GM19438 (cell line): ENCODE data around the gene CRIP2.

Experiments
- ATAC-seq: cut with Tn5 transposase; IDR thresholded peaks from one replicate; pipeline ENCODE4 v1.9.1; 2021; ENCODE audit warnings: low read depth; ENCODE audit not compliant: unreplicated experiment

Gene CRIP2

DNA sequence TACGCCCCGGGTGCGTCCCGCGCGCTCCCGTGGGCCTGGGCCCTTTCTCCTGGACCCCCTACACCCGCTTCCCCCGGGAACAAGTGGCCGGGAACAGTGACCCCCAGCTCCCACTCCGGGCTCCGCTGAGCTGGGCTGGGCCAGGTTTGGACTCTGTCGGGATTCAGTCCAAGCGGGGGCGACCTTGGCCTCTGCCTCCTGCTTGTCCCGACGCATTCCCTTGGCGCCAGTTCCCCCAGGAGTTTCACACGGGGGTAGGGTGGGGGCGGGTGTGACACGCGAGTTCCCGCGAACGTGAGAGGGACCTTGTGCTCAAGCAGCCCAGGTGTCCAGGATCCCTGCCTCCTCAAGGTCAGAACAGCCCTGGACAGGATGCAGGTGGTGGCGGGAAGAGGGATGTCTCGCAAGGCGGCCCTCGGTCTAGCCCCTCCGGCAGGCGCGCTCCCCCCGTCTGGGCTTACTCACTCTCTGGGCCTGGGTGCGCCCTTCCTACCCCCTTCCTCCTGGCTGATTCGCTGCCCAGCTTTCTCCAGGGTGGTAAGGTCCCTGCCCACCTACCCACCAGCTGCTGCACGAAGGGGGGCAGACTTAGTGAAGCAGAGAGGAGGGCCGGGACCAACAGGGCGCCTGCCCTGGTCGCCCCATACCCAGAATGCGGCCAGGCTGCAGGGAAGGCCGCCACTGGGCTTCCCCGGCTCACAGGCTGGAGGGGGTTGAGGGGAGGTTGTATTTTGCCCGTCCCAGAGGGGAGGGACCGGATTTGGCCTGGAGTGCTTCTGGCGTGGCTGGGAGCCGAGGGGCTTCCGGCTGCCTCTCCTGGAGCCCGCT, 862 bp downstream of the CRIP2 start:
- ATAC-seq = no peak

DNA sequence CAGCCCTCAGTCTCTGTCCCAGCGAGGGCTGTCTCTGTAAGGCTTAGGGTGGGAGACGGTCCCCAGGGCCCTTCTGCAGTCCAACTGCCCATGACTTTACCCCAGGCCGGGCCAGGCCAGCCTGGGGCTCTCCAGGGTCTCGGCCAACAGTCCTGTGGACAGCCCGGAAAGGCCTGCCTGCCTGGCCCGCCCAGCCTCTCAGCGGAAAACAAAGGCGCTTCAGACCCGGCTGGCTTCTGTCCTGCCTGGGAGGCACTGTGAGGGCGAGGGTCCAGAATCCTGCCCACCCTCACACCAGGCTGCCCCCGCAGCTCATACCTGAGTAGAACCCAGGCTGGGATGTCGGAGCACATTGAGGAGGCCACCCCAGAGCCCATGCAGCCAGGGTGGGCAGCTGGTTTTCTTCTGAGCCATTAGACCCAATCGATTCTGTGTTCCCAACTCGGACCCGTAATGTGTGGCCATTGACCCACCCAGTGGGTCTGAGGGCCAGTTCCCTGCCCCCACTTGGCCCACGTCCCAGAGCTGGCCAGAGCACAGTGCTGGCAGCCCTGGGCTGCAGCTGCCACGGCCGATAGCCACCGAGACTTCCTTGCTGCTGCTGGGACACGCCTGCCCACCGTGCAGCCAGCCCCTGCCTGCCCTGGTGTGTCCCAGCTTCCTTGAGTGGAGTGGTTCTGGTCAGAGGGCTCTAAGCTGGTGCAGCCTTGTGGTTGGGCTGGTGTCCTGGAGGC, 1.6 kb downstream of the CRIP2 start:
- no peak for ATAC-seq

GRCh38 chr14:105476831-105477659, 2.4 kb downstream of the CRIP2 start:
- no peak for ATAC-seq

GRCh38 chr14:105477660-105478397, 3.2 kb downstream of the CRIP2 start:
- ATAC-seq = no peak

DNA sequence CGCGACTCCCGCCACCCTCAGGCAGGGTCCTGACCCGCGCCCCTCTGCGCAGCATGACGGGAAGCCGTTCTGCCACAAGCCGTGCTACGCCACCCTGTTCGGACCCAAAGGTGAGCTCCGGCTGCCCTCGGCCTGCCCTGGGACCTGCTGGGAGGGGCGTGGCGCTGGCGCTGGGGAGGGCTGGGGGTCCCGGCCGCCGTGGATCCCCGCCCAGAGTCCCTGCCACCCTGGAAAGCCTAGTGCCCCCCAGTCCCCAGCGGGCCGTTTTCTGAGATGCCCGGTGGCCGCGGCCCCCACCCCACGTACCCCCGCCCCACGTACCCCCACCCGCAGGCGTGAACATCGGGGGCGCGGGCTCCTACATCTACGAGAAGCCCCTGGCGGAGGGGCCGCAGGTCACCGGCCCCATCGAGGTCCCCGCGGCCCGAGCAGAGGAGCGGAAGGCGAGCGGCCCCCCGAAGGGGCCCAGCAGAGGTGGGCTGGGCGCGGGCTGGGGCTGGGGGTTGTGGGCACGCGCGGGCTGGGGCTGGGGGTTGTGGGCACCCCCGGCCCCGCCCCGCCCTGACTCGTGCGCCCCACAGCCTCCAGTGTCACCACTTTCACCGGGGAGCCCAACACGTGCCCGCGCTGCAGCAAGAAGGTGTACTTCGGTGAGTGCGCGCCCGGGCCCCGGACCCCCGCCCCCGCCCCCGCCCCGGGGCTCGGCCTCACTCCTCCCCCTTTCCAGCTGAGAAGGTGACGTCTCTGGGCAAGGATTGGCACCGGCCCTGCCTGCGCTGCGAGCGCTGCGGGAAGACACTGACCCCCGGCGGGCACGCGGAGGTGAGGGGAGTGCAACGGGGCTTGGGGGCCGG, 4.0 kb downstream of the CRIP2 start:
- no peak for ATAC-seq

- ATAC-seq = no peak
Observed at GRCh38 chr14:105479431-105480158, 5.0 kb downstream of the CRIP2 start.

GRCh38 chr14:105480199-105480746, 5.7 kb downstream of the CRIP2 start:
- no peak for ATAC-seq

DNA sequence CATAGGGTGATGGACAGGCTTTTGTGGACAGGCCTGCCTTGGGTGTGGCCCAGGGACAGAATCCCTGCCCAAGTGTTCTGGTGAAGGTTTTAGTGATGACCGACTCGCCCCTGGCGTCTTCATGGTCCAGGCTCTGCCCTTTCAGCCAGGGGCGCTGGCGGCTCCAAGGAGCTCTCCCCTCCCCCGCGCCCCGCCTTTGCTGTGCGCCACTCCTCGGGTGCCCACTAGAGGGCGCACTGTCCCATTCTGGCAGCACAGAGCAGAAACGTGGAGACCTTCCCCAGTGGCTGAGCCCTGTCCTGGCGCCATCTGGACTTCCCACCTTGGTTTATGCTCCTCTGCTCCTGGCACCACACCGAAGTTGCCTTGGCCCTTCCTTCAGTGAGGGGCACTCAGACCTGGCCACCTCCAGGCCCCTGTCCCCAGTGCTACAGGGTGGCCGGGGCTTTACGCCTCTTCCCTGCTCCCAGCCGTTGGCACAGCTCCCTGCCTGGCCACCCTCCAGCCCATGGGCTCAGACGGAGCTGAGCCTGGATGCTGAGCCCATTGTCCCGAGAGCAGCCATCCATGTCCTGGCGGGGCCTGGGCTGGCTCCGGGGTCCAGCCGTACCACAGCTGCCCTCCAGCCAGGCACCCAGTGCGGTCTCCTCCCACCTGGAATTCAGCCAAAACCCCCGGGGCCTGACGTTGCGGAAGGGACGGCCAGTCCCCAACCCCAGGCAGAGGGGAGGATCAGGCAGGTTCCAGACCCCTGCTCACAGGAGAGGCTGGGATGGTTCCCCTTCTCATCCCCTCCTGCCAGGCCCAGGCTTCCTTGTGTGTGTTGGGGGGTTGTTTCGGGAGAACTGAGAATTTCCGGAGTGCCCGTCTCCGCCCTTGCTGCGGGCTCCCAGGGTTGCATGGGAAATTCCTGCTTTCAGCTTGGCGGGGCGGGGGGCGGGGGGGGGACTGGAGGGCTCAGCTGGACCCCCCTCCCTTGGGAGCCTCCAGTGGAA, 6.5 kb downstream of the CRIP2 start:
- peak; percentile 2 for ATAC-seq

DNA sequence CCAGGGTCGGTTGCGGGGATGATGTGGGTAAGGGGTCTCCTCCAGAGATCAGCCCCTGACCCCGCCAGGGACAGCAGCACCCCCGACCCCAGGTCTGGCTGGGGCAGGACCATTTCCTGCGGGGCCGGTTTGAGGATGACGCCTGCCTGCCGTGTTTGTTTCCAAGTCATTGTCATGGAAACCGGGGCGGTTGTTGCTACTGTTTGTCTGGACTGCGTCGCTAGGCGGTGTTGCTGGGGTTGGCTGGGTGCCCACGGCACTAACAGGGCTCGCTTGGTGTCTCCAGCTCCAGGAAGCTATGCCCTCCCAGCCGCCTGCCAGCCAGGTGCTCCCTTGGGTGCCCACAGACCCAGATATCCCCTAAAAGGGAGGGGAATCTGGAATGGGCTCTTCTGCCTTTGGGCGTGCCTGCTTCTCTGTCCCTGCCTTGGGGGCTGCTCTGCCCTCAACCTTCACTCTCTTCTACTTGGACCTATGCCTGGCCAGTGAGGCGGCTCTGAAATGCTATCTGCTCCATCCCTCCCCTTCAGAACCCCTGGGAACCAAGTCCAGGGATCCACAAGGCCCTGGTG, 7.4 kb downstream of the CRIP2 start:
- ATAC-seq = peak; percentile 58

DNA sequence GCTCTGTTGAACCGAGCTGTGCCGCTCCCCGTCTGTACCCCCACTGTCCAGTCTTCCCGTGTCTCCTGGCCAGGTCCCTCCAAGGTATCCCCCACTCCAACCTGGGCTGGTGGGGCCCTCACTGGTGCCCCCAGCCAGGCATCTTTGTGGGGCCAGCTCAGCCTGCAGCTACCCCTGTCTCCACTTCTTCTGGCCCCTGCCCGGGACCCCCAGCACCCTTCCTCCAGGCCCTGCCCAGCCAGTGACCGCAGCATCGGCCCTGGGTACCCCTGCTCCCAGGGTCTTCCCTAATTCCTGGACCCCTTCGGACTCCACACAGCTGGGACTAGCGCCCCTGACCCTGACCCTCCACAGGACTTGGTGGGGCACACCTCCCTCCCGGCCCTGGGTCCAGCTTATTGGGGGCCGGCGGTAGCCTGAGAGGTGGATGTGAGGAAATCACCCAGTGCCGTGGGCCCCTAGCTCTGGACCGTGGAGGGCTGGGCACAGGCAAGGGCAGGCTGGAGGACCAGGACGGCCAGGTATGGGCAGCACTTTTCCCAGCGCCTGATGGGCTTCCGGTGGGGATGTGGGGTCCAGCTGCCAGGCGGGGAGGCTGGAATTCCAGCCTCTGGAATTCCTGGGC, 8.0 kb downstream of the CRIP2 start:
- no peak for ATAC-seq

DNA sequence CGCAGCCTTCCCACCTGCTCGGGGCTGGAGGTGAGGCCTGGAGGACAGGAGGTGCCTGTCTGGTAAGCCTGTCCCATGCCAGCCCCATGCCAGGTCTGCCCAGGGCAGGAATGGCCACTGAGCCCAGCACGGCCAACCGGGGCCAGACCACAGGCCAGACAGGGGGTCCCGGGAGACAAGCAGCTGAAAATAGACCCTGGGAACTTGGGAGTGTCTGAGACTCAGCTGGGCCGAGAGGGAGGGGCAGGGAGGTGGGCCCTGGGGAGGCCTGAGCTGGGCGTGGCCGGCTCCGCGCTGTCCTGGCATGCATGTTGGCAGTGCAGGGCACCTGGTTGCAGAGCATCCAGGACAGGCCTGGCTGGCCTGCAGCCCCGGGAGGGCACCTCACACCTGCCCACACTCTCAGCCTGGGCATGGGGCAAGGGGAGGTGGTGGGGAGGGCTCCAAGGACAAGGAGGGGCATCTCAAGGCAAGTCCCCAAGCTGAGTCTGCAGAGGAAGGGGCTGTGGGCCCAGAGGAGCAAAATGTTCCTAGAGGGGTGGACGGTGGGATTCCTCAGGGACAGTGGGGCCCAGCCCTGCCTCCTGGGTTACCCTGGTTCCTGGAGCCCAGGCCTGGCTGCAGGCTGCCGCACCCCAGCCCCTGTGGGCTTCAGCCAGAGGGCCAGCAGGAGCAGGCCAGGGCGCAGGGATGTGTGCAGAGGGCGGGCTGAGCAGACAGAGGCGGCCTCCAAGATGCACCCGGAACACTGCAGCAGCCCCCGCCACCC, 8.9 kb downstream of the CRIP2 start:
- ATAC-seq = no peak

- no peak for ATAC-seq
Observed at GRCh38 chr14:105484069-105484996, 9.7 kb downstream of the CRIP2 start.

GRCh38 chr14:105484997-105485393, 10.4 kb downstream of the CRIP2 start:
- ATAC-seq = no peak

GRCh38 chr14:105485739-105486162, 11.1 kb downstream of the CRIP2 start:
- no peak for ATAC-seq
